OCI-LY1 (cell line): Measurements from ENCODE around the gene SPATA31D3.

Source experiments
- CTCF ChIP-seq: fragments of 200-600 bp; sonication (generic), shearing (Covaris generic); IDR thresholded peaks from 2 replicates; pipeline ENCODE4 v1.5.1; 2017; ENCODE audit warnings: mild to moderate bottlenecking, antibody characterized with exemption, low read length, moderate library complexity, mixed read lengths
- EZH2 ChIP-seq: fragments of 200-600 bp; sonication (generic), shearing (Covaris generic); IDR thresholded peaks from 2 replicates; pipeline ENCODE4 v1.8.0; 2017; ENCODE audit warnings: borderline replicate concordance, mixed run types, mild to moderate bottlenecking, antibody characterized with exemption, low read length, moderate library complexity, mixed read lengths

- no peak for TF ChIP-seq CTCF
- no peak for TF ChIP-seq EZH2
Observed at GRCh38 chr9:81969971-81970370, 26.7 kb downstream of the SPATA31D3 start.
